GM20000 (cell line): ENCODE results near the gene ZMYM3.

Experiments used
- DNase-seq: peaks from one replicate; pipeline ENCODE4 v3.0.0; 2012; ENCODE audit warnings: low spot score
- CTCF ChIP-seq: IDR thresholded peaks from 2 replicates; pipeline ENCODE4 v1.5.1; 2012; ENCODE audit warnings: mild to moderate bottlenecking, control low read depth; ENCODE audit errors: extremely low read depth, missing control alignments

The ZMYM3 gene

DNA sequence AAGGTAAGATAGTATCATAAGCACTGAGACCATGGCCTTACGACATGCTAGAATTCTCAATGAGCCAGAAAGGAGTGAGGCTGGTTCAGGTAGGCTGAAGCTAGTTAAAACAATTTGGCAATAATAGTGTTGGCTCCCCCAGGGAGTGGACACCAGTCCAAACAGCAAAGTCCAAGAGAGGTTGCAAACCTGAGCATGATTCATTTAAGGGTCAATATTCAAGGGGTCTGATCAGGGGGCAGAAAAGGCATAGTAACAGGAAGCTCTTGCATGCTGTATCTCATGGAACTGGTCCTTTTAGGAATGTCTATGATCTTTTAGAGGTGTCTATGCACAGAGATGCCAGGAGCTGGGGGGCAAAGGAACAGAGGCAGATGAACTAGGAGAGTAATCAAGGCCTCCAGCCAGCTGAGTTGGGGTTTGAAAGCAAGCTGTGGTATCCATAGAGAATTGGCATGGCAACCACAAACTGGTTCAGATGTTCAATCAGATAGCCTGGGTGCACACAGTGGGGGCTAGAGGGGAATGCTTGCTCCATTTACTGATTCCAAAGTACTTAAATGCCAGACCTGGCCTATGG, 25.8 kb downstream of the ZMYM3 start:
- no peak for TF ChIP-seq CTCF
- DNase-seq: no peak

DNA sequence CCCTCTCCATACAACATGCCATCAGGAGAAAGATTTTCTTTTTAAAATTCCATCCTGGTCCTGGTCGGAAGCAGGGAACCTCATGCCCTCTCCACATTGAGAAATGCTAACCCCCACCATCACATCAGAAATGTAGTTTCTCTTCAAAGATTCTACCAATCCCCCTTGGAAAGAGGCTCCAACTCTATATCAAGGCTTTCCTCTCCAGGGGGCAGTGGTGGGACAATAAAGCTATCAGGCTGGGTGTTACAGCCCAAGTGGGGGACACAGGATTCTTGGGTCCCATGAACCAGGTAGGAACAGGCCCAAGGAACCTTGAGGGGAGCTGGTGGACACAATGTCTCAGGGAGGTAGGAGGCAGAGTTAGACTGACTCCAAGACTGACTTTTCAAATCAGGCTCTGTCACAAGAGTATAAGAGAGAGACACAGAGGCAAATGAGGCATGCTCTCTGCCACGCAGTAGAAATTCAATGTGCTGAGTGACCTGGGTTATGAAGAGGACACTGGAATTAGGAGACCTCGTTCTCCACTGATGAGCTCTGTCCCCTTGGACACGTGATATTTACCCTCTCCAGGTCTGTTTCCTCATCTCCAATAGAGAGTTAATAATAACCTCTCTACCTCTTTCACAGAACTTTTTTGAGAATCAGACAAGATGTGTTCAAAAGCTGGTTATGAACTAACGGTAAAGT, 26.4 kb downstream of the ZMYM3 start:
- DNase-seq: no peak
- TF ChIP-seq CTCF: no peak

GRCh38 chrX:71225676-71226075, 28.3 kb downstream of the ZMYM3 start:
- no peak for TF ChIP-seq CTCF
- DNase-seq: no peak

- DNase-seq: no peak
- no peak for TF ChIP-seq CTCF
Measured at GRCh38 chrX:71225009-71225408, 28.9 kb downstream of the ZMYM3 start.

DNA sequence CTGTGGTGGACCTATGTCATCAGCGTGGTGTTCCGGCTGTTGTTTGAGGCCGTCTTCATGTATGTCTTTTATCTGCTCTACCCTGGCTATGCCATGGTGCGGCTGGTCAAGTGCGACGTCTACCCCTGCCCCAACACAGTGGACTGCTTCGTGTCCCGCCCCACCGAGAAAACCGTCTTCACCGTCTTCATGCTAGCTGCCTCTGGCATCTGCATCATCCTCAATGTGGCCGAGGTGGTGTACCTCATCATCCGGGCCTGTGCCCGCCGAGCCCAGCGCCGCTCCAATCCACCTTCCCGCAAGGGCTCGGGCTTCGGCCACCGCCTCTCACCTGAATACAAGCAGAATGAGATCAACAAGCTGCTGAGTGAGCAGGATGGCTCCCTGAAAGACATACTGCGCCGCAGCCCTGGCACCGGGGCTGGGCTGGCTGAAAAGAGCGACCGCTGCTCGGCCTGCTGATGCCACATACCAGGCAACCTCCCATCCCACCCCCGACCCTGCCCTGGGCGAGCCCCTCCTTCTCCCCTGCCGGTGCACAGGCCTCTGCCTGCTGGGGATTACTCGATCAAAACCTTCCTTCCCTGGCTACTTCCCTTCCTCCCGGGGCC, 29.7 kb downstream of the ZMYM3 start:
- TF ChIP-seq CTCF: no peak
- no peak for DNase-seq

GRCh38 chrX:71222929-71223328, 31.0 kb downstream of the ZMYM3 start, which contains the start of gene GJB1:
Gene GJB1 (plus strand): TSS chrX:71223224. CDS start chrX:71223708, 484 bp downstream.
- DNase-seq: no peak
- TF ChIP-seq CTCF: no peak

- TF ChIP-seq CTCF: no peak
- no peak for DNase-seq
Measured at GRCh38 chrX:71221145-71221544, 32.8 kb downstream of the ZMYM3 start.
